SKM-1 treated with dmso at 0.1 percent for 144 hours (cell line): Measurements from ENCODE around the gene LCE2A.
"Not testable (repeated sequence)": the region's sequence is repeated elsewhere in the genome, so short reads cannot be mapped to it uniquely, and the experiment has no call there.

Source experiments
- DNase-seq: peaks from one replicate; lab custom pipeline; 2025; ENCODE audit not compliant: unreplicated experiment; lab: John Stamatoyannopoulos, UW

The LCE2A gene

GRCh38 chr1:152697701-152698600 lies at the start of gene LCE2A:
TSS of gene LCE2A (plus strand) at chr1:152698345. CDS start at chr1:152698902, 557 bp downstream.
- DNase-seq, result no peak

GRCh38 chr1:152654110-152654509 lies 44.0 kb upstream of the LCE2A start:
- DNase-seq, result peak; percentile 62

- DNase-seq, result no peak
Observed at GRCh38 chr1:152656459-152656858, 41.7 kb upstream of the LCE2A start.

- DNase-seq, result no peak
Observed at GRCh38 chr1:152657677-152658076, 40.5 kb upstream of the LCE2A start.

GRCh38 chr1:152658649-152659048 lies 39.5 kb upstream of the LCE2A start:
- no peak for DNase-seq

- DNase-seq, result no peak
Observed at GRCh38 chr1:152663098-152663497, 35.0 kb upstream of the LCE2A start, which contains the start of gene LCE2D. TSS of gene LCE2D (plus strand) at chr1:152663380. CDS start at chr1:152664106, 726 bp downstream.

GRCh38 chr1:152666171-152666570 lies 32.0 kb upstream of the LCE2A start:
- DNase-seq, result not testable (repeated sequence)

- DNase-seq, result no peak
Observed at GRCh38 chr1:152667648-152668047, 30.5 kb upstream of the LCE2A start.

GRCh38 chr1:152673016-152673415 lies 25.1 kb upstream of the LCE2A start:
- DNase-seq, result no peak

- DNase-seq, result not testable (repeated sequence)
Observed at GRCh38 chr1:152674983-152675382, 23.2 kb upstream of the LCE2A start, which contains the start of gene LCE2C. TSS of gene LCE2C (plus strand) at chr1:152675279. CDS start at chr1:152676016, 737 bp downstream.

- no peak for DNase-seq
Observed at GRCh38 chr1:152679459-152679858, 18.7 kb upstream of the LCE2A start.

- DNase-seq, result no peak
Observed at GRCh38 chr1:152681616-152682015, 16.5 kb upstream of the LCE2A start.

- DNase-seq, result no peak
Observed at GRCh38 chr1:152683846-152684245, 14.3 kb upstream of the LCE2A start.

GRCh38 chr1:152685823-152686222 lies 12.3 kb upstream of the LCE2A start, which contains the start of gene LCE2B:
TSS of gene LCE2B (plus strand) at chr1:152686123. CDS start at chr1:152686844, 721 bp downstream.
- not testable (repeated sequence) for DNase-seq

GRCh38 chr1:152699746-152700145 lies 1.6 kb downstream of the LCE2A start:
- DNase-seq, result no peak

- DNase-seq, result no peak
Observed at GRCh38 chr1:152707860-152708259, 9.7 kb downstream of the LCE2A start, which contains the start of gene LCE4A. TSS of gene LCE4A (plus strand) at chr1:152708160. CDS start at chr1:152709076, 916 bp downstream.

- no peak for DNase-seq
Observed at GRCh38 chr1:152718238-152718637, 20.1 kb downstream of the LCE2A start.

GRCh38 chr1:152725261-152725660 lies 27.1 kb downstream of the LCE2A start:
- no peak for DNase-seq

GRCh38 chr1:152728986-152729385 lies 30.8 kb downstream of the LCE2A start:
- DNase-seq, result no peak

GRCh38 chr1:152735648-152736047 lies 37.5 kb downstream of the LCE2A start:
- no peak for DNase-seq

GRCh38 chr1:152737997-152738396 lies 39.9 kb downstream of the LCE2A start:
- DNase-seq, result no peak

GRCh38 chr1:152739841-152740240 lies 41.7 kb downstream of the LCE2A start:
- no peak for DNase-seq
